DMS 273 (cell line): ENCODE results near the gene TMPRSS11B.
"Not testable (repeated sequence)": the region's sequence is repeated elsewhere in the genome, so short reads cannot be mapped to it uniquely, and the experiment has no call there.

ENCODE experiments used
- DNase-seq: peaks from one replicate; lab custom pipeline; 2025; ENCODE audit not compliant: unreplicated experiment; lab: John Stamatoyannopoulos, UW

Gene TMPRSS11B

GRCh38 chr4:68245594-68245993 is at the start of gene TMPRSS11B:
TSS of gene TMPRSS11B (minus strand) at chr4:68245694. CDS start at chr4:68245558, 136 bp downstream.
- DNase-seq: no peak

GRCh38 chr4:68291256-68291655 is 45.8 kb upstream of the TMPRSS11B start:
- DNase-seq: no peak

GRCh38 chr4:68288393-68288740 is 42.9 kb upstream of the TMPRSS11B start:
- no peak for DNase-seq

- DNase-seq: no peak
Observed at GRCh38 chr4:68287704-68288392, 42.4 kb upstream of the TMPRSS11B start.

- DNase-seq: no peak
Observed at GRCh38 chr4:68283714-68284113, 38.2 kb upstream of the TMPRSS11B start.

- no peak for DNase-seq
Observed at GRCh38 chr4:68283095-68283494, 37.6 kb upstream of the TMPRSS11B start.

GRCh38 chr4:68281796-68282740 is 36.6 kb upstream of the TMPRSS11B start:
- DNase-seq: not testable (repeated sequence)

- no peak for DNase-seq
Observed at GRCh38 chr4:68278029-68278428, 32.5 kb upstream of the TMPRSS11B start.

GRCh38 chr4:68277627-68278026 is 32.1 kb upstream of the TMPRSS11B start:
- no peak for DNase-seq

- no peak for DNase-seq
Observed at GRCh38 chr4:68272860-68273259, 27.4 kb upstream of the TMPRSS11B start.

- no peak for DNase-seq
Observed at GRCh38 chr4:68272380-68272779, 26.9 kb upstream of the TMPRSS11B start.

- DNase-seq: peak; percentile 40
Observed at GRCh38 chr4:68271851-68272357, 26.4 kb upstream of the TMPRSS11B start.

GRCh38 chr4:68267433-68267944 is 22.0 kb upstream of the TMPRSS11B start:
- DNase-seq: no peak

GRCh38 chr4:68264875-68265565 is 19.5 kb upstream of the TMPRSS11B start:
- no peak for DNase-seq

- DNase-seq: no peak
Observed at GRCh38 chr4:68259191-68259590, 13.7 kb upstream of the TMPRSS11B start.

- DNase-seq: no peak
Observed at GRCh38 chr4:68257719-68258118, 12.2 kb upstream of the TMPRSS11B start.

- no peak for DNase-seq
Observed at GRCh38 chr4:68256284-68256683, 10.8 kb upstream of the TMPRSS11B start.

GRCh38 chr4:68250151-68250930 is 4.8 kb upstream of the TMPRSS11B start:
- DNase-seq: no peak

- no peak for DNase-seq
Observed at GRCh38 chr4:68249434-68249833, 3.9 kb upstream of the TMPRSS11B start.

GRCh38 chr4:68240620-68241019 is 4.9 kb downstream of the TMPRSS11B start:
- no peak for DNase-seq
